ENCODE results near the gene FBXO21. TPM values are rescaled to one million over a fixed set of nuclear protein-coding genes. Genes with fewer than 3 reads are reported as not detected.

FBXO21 gene
- total and polyA plus RNA-seq, 2 of the 13 experiments (the other 11 are each of a cell fraction or from before 2014, with no cell fraction given), result 15.6 to 32.5 TPM

- no TSS peak for BruUV-seq (replicated peaks)
- H3K79me2 ChIP-seq (ENCODE audit: insufficient read depth, low read length), result peaks cover 22% of the 10 kb centered on the region
- ChIA-PET POLR2A (no interaction called here), CTCF (ENCODE audit: low intra/inter-chr PET ratio, low total read pairs) (no interaction called here)
- DNase-seq (ENCODE audit: low spot score) (no peak), ATAC-seq (no peak), FAIRE-seq (no peak)
- H3K36me3 ChIP-seq (replicated peaks in 1 of 2; ENCODE audit: control insufficient read depth in 1 of 2, insufficient read depth in 2 of 2, low read length in 2 of 2), result no peaks in the 10 kb centered on the region; a peak in 1 of 5 replicates
- WGBS (ENCODE audit: low lambda C conversion rate), result 47% methylated on average over 2 of the region's 2 CpGs
- no peak overlapping the region for H3K27ac ChIP-seq (ENCODE audit: extremely low read length, insufficient read depth, low read length)
- no peak overlapping the region for H3K4me2 ChIP-seq (ENCODE audit: low read depth, low read length)
- no peak for TF ChIP-seq PLRG1 (conservative IDR thresholded peaks at IDR 0.05)
- no peak for TF ChIP-seq POLR2G (IDR thresholded peaks at IDR 0.05; ENCODE audit: low read depth, low read length)
- no peak for TF ChIP-seq CTCF (CRISPR knock-in tag; IDR thresholded peaks at IDR 0.05)
- no peak for TF ChIP-seq DRAP1 (CRISPR knock-in tag; IDR thresholded peaks at IDR 0.05)
- TF ChIP-seq KDM2A (CRISPR knock-in tag; IDR thresholded peaks at IDR 0.05; ENCODE audit: borderline replicate concordance, low read depth), result no peak
- no peak for TF ChIP-seq ZNF547 (CRISPR knock-in tag; IDR thresholded peaks at IDR 0.05)
- TF ChIP-seq ZNF773 (CRISPR knock-in tag; IDR thresholded peaks at IDR 0.05; ENCODE audit: borderline replicate concordance), result no peak
- no peak for TF ChIP-seq ZXDC (CRISPR knock-in tag; IDR thresholded peaks at IDR 0.05)
- no peak for TF ChIP-seq HNF4G (IDR thresholded peaks at IDR 0.05; ENCODE audit: borderline replicate concordance, low read depth, low read length)
- no peak for TF ChIP-seq HNF4G (CRISPR knock-in tag; IDR thresholded peaks at IDR 0.05; ENCODE audit: borderline replicate concordance, low read depth)
- H3K9me3 ChIP-seq (ENCODE audit: low read length), result no peaks in the 10 kb centered on the region
- H3K4me1 ChIP-seq (ENCODE audit: insufficient read depth, low read length), result peaks cover 29% of the 10 kb centered on the region
- H4K20me1 ChIP-seq (ENCODE audit: insufficient read depth, low read length), result peaks cover 7% of the 10 kb centered on the region
- peaks cover 0 to 18% of the 10 kb centered on the region in 2 experiments; a peak in 2 of 5 replicates for H3K27me3 ChIP-seq (ENCODE audit: control insufficient read depth in 1 of 2, insufficient read depth in 2 of 2, low read length in 2 of 2)
- H3K4me3 ChIP-seq (replicated peaks in 1 of 3; ENCODE audit: insufficient read depth in 1 of 3, low read depth in 2 of 3, low read length in 3 of 3), result no peak overlapping the region
- in situ Hi-C loops (cut with HindIII; ENCODE audit: extremely low pct_ligation_motif_present, low pct_unique_long_range_greater_than_20kb), result no loop called here
- H3K9ac ChIP-seq (ENCODE audit: insufficient read depth, low read depth, low read length), result no peak overlapping the region
- no peak overlapping the region for H2AFZ ChIP-seq (ENCODE audit: low read length)
- intact Hi-C loops (cut with micrococcal nuclease; ENCODE audit: unreplicated experiment), result no loop called here
Measured at GRCh38 chr12:117192057-117192456, 1.8 kb upstream of the FBXO21 start.

All from HepG2 (cell line).